Subcutaneous adipose tissue (tissue), 4 donors: ENCODE results near the gene TOX2. TPM values are rescaled to one million over a fixed set of nuclear protein-coding genes. Genes with fewer than 3 reads are reported as not detected.

Experiments used
- CTCF ChIP-seq: fragments of 450-650 bp; IDR thresholded peaks from one replicate; pipeline ENCODE4 v1.5.1; 2016; ENCODE audit warnings: low read depth, mild to moderate bottlenecking, control low read depth, antibody characterized with exemption, moderate library complexity
- total RNA-seq, 4 donors: library from RNA; depleted of rRNA; stranded (reverse); fragments of >200 nt; gene quantifications; one replicate each; pipeline ENCODE4 v1.1.0, GENCODE V29; 2016

TOX2 gene
- total RNA-seq, 4 donors from 2014 or later, result 2.6 to 8.1 (median 3.1) TPM; not detected in 1

GRCh38 chr20:43959920-43960227 lies 45.2 kb downstream of the TOX2 start:
- no peak for TF ChIP-seq CTCF

GRCh38 chr20:43960231-43960630 lies 45.6 kb downstream of the TOX2 start:
- no peak for TF ChIP-seq CTCF

GRCh38 chr20:43961116-43961515 lies 46.5 kb downstream of the TOX2 start:
- TF ChIP-seq CTCF, result no peak

GRCh38 chr20:43961541-43962471 lies 47.2 kb downstream of the TOX2 start:
- TF ChIP-seq CTCF, result no peak

- no peak for TF ChIP-seq CTCF
These were observed 47.9 kb downstream of the TOX2 start for GRCh38 chr20:43962530-43962929.

- no peak for TF ChIP-seq CTCF
These were observed 48.6 kb downstream of the TOX2 start for GRCh38 chr20:43963233-43963632.

- no peak for TF ChIP-seq CTCF
These were observed 49.5 kb downstream of the TOX2 start for GRCh38 chr20:43963872-43964791.
